Measurements from ENCODE around the gene PIWIL4. TPM values are rescaled to one million over a fixed set of nuclear protein-coding genes. Genes with fewer than 3 reads are reported as not detected.
"Not testable (repeated sequence)": the region's sequence is repeated elsewhere in the genome, so short reads cannot be mapped to it uniquely, and the experiment has no call there.

PIWIL4 gene
- total RNA-seq, 1 donor from 2014 or later = 0.41 TPM

GRCh38 chr11:94636388-94636949, 69.3 kb downstream of the PIWIL4 start:
- H3K27ac Mint-ChIP-seq = no peak overlapping the region
- H3K4me3 Mint-ChIP-seq = no peak overlapping the region
- DNase-seq (ENCODE audit: low spot score) = no peak
- peaks cover 14% of the 10 kb centered on the region for H3K4me1 Mint-ChIP-seq (ENCODE audit: low read depth)
- no peaks in the 10 kb centered on the region for H3K36me3 Mint-ChIP-seq (ENCODE audit: low read depth)
- peaks cover 4% of the 10 kb centered on the region for H3K27me3 Mint-ChIP-seq (ENCODE audit: insufficient read depth)
- intact Hi-C loops (cut with micrococcal nuclease) = no loop called here
- no peaks in the 10 kb centered on the region for H3K9me3 Mint-ChIP-seq

DNA sequence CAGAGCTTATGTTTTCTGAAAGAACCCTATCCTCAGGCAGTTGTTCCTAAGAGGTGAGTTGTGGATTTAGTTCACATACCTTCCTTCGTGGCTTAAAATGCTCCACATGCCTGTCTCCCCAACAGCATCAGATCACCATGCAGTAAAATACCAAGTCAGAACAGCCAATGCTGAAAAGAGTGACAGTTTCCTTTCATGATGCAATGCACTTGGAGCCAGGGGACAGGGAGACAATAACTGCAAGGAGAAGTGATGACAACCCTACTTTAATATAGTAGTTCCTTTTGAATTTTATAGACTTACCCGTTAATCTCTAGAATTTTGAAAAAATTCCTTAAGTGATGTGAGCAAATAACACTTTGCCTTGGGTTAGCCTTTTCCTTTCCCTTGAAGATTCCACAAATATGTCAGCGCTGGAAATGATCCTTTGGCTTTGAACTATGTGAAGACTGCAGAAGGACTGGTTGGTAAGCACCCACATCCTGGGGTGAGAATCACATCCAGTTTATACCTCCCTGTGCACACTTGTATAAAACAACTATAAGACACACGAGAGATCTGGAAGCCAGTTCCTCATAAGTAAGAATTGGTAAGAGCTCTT, 71.2 kb downstream of the PIWIL4 start:
- H3K9me3 Mint-ChIP-seq = no peaks in the 10 kb centered on the region
- no peak overlapping the region for H3K4me3 Mint-ChIP-seq
- no peak overlapping the region for H3K27ac Mint-ChIP-seq
- peaks cover 1% of the 10 kb centered on the region for H3K27me3 Mint-ChIP-seq (ENCODE audit: insufficient read depth)
- peaks cover 14% of the 10 kb centered on the region for H3K4me1 Mint-ChIP-seq (ENCODE audit: low read depth)
- no peaks in the 10 kb centered on the region for H3K36me3 Mint-ChIP-seq (ENCODE audit: low read depth)
- no peak for DNase-seq (ENCODE audit: low spot score)
- intact Hi-C loops (cut with micrococcal nuclease) = no loop called here

DNA sequence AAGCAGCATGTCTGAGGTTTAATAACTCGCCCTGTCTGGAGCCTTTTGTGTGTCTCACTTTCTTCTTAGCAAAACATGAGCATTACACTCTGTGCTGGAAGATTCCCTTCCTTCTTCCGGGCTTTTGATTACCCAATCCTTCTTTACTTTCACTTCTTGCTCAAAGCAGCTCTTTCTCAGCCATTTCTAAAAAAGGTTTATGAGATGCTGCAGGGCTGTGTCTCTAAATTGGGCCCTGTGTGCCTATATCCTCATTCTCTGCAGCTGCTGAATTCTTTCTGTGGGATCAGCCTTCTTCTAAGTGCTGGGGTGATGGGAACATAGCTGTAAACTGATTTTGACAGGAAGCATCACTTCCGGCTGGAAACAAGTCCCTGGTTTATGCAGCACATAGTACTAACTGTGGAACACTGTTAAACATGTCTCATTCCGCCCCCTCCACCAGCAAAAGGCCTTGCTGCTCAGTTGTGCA, 71.8 kb downstream of the PIWIL4 start:
- Mint-ChIP-seq H3K36me3 (ENCODE audit: low read depth) (no peaks in the 10 kb centered on the region), H3K4me1 (ENCODE audit: low read depth) (peaks cover 14% of the 10 kb centered on the region), H3K4me3 (no peak overlapping the region), H3K27me3 (ENCODE audit: insufficient read depth) (peaks cover 1% of the 10 kb centered on the region), H3K27ac (no peak overlapping the region), H3K9me3 (no peaks in the 10 kb centered on the region)
- intact Hi-C loops (cut with micrococcal nuclease) = no loop called here
- no peak for DNase-seq (ENCODE audit: low spot score)

DNA sequence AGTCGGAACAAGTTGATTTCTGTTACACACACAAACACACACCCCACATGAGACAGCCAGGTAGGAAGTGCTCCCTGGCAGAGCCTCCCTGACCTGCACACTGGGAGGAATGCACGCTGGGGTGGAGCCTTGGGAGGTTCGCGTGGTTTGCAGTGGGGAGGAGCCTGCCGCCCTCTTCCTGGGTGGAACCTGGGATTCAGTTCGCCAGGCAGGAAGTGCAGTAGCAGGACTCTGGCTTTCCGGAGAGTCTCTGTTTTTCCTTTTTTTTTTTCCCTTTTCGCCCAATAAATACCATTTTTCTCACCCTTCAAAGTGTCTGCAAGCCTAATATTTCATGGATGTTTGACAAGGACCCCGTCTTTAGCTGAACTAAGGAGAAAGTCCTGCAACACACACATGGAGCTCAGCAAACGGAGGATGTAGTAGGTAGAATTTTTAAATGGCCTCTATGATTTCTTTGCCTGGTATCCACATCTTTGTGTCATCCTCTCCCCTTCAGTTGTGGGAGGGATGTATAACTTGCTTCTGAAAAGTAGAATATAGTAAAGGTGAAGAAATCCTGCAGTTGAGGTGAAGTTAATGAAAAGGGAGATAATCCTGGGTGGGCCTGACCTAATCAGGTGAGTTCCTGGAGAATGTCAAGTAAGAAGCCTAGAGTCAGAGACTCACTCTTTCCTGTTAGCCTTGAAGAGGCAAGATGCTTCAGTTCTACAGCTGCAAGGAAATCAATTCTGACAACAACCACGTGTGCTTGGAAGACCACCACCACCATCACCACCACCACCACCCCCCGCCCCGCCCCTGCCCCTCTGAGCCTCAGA, 72.9 kb downstream of the PIWIL4 start:
- Mint-ChIP-seq H3K9me3 (no peaks in the 10 kb centered on the region), H3K4me3 (no peak overlapping the region), H3K36me3 (ENCODE audit: low read depth) (no peaks in the 10 kb centered on the region), H3K27ac (no peak overlapping the region), H3K27me3 (ENCODE audit: insufficient read depth) (no peaks in the 10 kb centered on the region), H3K4me1 (ENCODE audit: low read depth) (peaks cover 14% of the 10 kb centered on the region)
- intact Hi-C loops (cut with micrococcal nuclease) = no loop called here
- DNase-seq (ENCODE audit: low spot score) = no peak

GRCh38 chr11:94641167-94641761, 74.1 kb downstream of the PIWIL4 start:
- no peaks in the 10 kb centered on the region for H3K9me3 Mint-ChIP-seq
- no peaks in the 10 kb centered on the region for H3K27me3 Mint-ChIP-seq (ENCODE audit: insufficient read depth)
- intact Hi-C loops (cut with micrococcal nuclease) = no loop called here
- H3K4me1 Mint-ChIP-seq (ENCODE audit: low read depth) = peaks cover 14% of the 10 kb centered on the region
- H3K4me3 Mint-ChIP-seq = no peak overlapping the region
- H3K27ac Mint-ChIP-seq = no peak overlapping the region
- H3K36me3 Mint-ChIP-seq (ENCODE audit: low read depth) = no peaks in the 10 kb centered on the region
- no peak for DNase-seq (ENCODE audit: low spot score)

DNA sequence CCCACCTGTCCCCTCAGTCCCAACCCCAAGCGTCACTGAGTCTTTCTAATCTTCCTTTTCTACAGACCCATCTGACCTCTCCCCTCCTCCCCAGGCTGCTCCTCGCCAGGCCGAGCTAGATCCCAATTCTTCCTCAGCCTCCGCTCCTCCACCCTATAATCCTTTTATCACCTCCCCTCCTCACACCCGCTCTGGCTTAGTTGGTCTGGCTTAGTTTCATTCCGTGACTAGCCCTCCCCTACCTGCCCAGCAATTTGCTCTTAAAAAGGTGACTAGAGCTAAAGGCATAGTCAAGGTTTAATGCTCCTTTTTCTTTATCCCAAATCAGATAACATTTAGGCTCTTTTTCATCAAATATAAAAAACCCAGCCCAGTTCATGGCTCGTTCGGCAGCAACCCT, 76.0 kb downstream of the PIWIL4 start:
- H3K4me1 Mint-ChIP-seq (ENCODE audit: low read depth) = peaks cover 13% of the 10 kb centered on the region
- intact Hi-C loops (cut with micrococcal nuclease); H3K9me3 Mint-ChIP-seq; H3K4me3 Mint-ChIP-seq; H3K36me3 Mint-ChIP-seq (ENCODE audit: low read depth); H3K27ac Mint-ChIP-seq; H3K27me3 Mint-ChIP-seq (ENCODE audit: insufficient read depth); DNase-seq (ENCODE audit: low spot score): not testable (repeated sequence)

DNA sequence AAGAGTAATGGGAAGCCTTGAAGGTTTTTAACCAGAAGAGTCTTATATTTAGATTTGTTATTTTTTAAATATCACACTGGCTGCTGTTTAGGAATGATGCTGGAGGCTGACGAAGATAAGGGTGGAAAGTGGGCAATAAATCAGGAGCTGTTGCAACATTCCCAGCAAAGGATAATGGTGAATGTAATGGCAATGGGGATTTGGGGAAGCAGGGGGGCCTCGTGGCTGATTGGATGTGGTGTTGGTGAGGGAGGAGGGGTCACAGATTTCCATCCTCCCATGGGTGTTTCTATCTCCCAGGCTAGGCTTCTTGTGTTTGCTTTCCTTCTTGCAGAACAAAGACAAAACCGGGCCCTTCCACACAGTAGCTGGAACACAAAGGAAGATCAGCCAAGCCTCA, 80.8 kb downstream of the PIWIL4 start:
- Mint-ChIP-seq H3K4me1 (ENCODE audit: low read depth) (no peaks in the 10 kb centered on the region), H3K9me3 (no peaks in the 10 kb centered on the region), H3K4me3 (no peak overlapping the region), H3K36me3 (ENCODE audit: low read depth) (no peaks in the 10 kb centered on the region), H3K27me3 (ENCODE audit: insufficient read depth) (peaks cover 5% of the 10 kb centered on the region), H3K27ac (no peak overlapping the region)
- no peak for DNase-seq (ENCODE audit: low spot score)
- intact Hi-C loops (cut with micrococcal nuclease) = no loop called here

DNA sequence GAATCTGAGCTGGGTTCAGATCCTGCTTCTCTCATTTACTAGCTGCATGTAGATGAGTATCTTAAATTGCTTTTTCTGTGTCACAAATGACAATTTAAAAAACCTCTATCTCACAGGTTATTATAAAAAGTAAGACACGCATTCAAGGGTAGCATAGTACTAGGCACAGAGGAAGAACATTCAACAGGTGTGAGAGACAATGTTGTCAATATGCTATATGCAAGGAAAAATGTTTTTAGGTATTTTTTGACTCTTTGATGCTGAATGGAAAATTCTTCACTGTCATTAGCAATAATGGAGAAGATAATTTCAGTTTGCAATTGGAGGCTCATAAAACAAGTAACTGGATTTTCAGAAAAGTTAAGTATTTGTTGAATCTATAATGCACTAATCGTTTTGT, 81.6 kb downstream of the PIWIL4 start:
- Mint-ChIP-seq H3K36me3 (ENCODE audit: low read depth) (no peaks in the 10 kb centered on the region), H3K4me1 (ENCODE audit: low read depth) (no peaks in the 10 kb centered on the region)

GRCh38 chr11:94649254-94649653, 82.1 kb downstream of the PIWIL4 start:
- Mint-ChIP-seq H3K36me3 (ENCODE audit: low read depth) (no peaks in the 10 kb centered on the region), H3K27ac (no peak overlapping the region), H3K9me3 (no peaks in the 10 kb centered on the region), H3K4me1 (ENCODE audit: low read depth) (no peaks in the 10 kb centered on the region), H3K4me3 (no peak overlapping the region), H3K27me3 (ENCODE audit: insufficient read depth) (peaks cover 7% of the 10 kb centered on the region)
- DNase-seq (ENCODE audit: low spot score) = no peak
- intact Hi-C loops (cut with micrococcal nuclease) = no loop called here

More for the DNA sequence above, 81.6 kb downstream of the PIWIL4 start:
- Mint-ChIP-seq H3K27me3 (ENCODE audit: insufficient read depth) (peaks cover 7% of the 10 kb centered on the region), H3K4me3 (no peak overlapping the region), H3K27ac (no peak overlapping the region), H3K9me3 (no peaks in the 10 kb centered on the region)
- intact Hi-C loops (cut with micrococcal nuclease) = no loop called here
- DNase-seq (ENCODE audit: low spot score) = no peak

- DNase-seq (ENCODE audit: low spot score) = no peak
- Mint-ChIP-seq H3K27ac (no peak overlapping the region), H3K4me1 (ENCODE audit: low read depth) (no peaks in the 10 kb centered on the region), H3K27me3 (ENCODE audit: insufficient read depth) (peaks cover 9% of the 10 kb centered on the region), H3K4me3 (no peak overlapping the region), H3K36me3 (ENCODE audit: low read depth) (no peaks in the 10 kb centered on the region), H3K9me3 (no peaks in the 10 kb centered on the region)
- intact Hi-C loops (cut with micrococcal nuclease) = no loop called here
These were observed 82.9 kb downstream of the PIWIL4 start for GRCh38 chr11:94649964-94650623.

DNA sequence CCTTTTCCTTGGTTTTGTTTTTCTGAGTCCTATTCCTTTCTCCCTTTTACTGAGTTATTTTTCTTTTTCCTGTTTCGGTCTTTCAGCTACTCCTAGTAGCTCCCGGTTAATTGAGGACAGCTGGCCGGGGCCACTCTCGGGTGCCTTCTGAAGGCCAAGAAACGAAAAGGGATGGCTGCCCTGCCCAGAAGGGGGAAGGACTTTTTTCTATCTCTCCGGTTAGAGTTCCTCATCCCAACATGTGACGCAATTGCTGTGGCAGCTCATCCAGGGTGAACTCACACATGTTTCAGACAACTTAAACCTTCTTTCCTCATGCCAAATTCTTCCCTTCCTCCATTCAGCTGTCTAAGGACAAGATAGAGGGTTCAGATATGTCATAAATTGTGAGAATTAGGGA, 83.6 kb downstream of the PIWIL4 start:
- no peak for DNase-seq (ENCODE audit: low spot score)
- intact Hi-C loops (cut with micrococcal nuclease) = no loop called here
- Mint-ChIP-seq H3K9me3 (no peaks in the 10 kb centered on the region), H3K36me3 (ENCODE audit: low read depth) (no peaks in the 10 kb centered on the region), H3K4me3 (no peak overlapping the region), H3K27ac (no peak overlapping the region), H3K4me1 (ENCODE audit: low read depth) (no peaks in the 10 kb centered on the region), H3K27me3 (ENCODE audit: insufficient read depth) (peaks cover 10% of the 10 kb centered on the region)

GRCh38 chr11:94652735-94653284, 85.6 kb downstream of the PIWIL4 start:
- no peaks in the 10 kb centered on the region for H3K9me3 Mint-ChIP-seq
- intact Hi-C loops (cut with micrococcal nuclease) = no loop called here

More at GRCh38 chr11:94652735-94653284, 85.6 kb downstream of the PIWIL4 start:
- H3K4me1 Mint-ChIP-seq (ENCODE audit: low read depth) = no peaks in the 10 kb centered on the region
- H3K27me3 Mint-ChIP-seq (ENCODE audit: insufficient read depth) = peaks cover 20% of the 10 kb centered on the region
- no peak overlapping the region for H3K27ac Mint-ChIP-seq
- H3K4me3 Mint-ChIP-seq = no peak overlapping the region
- no peaks in the 10 kb centered on the region for H3K36me3 Mint-ChIP-seq (ENCODE audit: low read depth)
- DNase-seq (ENCODE audit: low spot score) = no peak
